AML-193 (cell line): ENCODE results near the gene LRRIQ4.

ENCODE experiments used
- DNase-seq, 2 experiments: peaks; one replicate each; lab custom pipeline; 2025; lab: John Stamatoyannopoulos, UW

Gene LRRIQ4

DNA sequence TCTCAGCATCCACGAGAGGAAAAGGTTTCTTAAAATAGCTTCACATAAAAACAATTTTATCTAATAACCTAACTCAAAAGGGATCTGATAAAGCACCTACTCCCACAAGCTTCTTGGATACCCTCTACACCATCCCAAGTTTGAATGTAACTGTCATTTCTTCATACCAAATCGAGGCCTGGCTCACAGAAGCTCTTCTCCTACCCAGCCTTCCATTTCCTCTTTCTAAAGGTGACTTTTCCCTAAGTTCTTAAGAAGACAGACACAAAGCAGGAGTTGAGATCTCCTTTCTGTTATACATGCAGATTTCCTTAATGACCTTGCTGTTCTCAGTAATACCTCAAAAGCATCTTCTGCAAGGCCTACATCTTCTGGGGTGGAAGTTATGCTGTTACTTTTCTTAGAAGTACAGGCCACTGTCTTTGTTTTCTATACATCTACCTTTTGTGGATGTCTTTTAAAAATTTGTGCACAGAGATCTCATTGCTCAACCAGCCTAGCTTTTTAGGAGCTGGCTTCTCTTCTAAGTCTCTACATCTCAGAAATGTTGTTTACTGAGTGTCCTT is 3.4 kb upstream of the LRRIQ4 start:
- peak; percentile 24 to 27 for DNase-seq

DNA sequence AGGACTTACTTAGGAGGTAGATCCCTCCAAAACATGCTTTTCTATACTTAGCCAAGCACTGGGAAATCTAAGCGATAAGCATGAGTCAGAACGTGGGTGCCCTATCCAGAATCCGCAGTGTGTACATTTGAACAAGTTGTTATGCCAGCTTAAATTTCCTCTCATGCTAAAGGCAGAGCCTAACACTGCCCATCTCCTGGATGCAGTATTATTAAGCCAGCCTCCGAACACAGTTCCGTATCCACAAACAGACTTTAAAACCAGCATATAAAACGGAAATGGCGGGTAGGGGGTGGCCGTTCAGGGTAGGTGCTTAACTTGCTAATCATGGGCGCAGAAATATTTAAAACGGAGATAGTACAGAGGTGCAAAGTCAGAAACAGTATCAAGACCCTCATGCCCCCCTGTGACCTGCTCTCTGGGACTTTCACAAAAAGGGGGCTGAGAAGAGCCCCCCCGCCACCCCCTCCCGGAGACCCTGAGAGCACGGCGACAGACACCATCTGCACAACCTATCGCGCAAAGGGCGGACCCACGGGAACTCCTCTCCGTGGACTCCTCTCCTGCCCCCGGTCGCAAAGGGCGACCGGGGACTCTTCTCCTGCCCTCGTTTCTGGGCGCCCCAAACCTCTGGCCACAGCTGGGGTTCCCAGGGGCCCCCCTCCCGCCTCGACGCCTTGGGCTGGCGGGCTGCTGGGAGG is 889 bp upstream of the LRRIQ4 start:
- peak; percentile 64 to 78 for DNase-seq

DNA sequence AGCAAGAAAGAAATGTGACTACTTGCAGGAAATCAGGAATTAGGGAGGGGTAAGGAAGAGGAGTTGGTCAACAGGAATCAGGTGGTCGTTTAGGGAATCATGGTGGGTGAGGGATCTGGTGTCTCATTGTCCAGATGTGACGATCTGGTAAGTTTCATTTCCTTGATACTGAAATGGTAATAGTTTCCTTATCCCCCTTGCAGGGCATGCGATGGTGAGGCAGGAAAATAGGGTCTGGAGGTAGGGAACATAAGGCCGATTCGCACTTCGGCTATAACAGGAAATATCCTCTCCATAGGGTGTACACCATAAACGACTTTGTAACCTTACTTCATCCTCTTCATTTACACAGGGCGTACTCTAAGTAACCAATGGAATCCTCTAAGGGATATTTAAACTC is 608 bp downstream of the LRRIQ4 start:
- DNase-seq = no peak

DNA sequence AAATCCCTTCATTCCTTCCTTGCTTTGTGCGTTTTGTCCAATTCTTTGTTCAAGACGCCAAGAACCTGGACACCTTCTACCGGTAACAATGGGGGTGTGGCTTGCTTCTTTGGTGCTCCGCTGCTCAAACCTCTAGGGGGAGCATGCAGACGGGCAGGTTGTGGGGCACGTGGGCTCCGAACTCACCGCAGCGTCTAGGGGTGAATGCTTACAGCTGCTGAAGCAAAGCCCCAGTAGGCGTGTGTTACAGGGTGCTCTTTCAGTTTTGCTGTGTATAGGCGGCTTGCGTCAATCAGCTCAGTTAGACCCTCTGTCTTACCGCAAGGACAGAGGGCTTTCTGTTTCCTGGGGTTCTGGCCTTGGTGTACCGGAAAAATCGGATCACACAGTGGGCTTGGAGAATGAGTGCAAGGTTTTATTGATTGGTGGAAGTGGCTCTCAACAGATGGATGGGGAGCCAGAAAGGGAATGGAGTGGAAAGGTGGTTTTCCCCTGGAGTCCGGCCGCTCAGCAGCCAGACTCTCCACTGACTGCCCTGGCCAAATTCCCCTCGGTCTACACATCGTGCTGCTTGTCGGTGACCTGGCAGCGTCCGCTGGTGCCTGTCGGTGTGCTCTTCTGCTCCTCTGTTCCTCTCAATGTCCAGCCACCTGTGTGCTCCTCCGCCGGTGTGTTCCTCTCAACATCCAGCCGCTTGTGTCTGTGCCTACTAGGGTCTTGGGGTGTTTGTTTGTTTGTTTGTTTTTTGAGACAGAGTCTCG is 1.3 kb downstream of the LRRIQ4 start:
- peak; percentile 72 to 74 for DNase-seq

DNA sequence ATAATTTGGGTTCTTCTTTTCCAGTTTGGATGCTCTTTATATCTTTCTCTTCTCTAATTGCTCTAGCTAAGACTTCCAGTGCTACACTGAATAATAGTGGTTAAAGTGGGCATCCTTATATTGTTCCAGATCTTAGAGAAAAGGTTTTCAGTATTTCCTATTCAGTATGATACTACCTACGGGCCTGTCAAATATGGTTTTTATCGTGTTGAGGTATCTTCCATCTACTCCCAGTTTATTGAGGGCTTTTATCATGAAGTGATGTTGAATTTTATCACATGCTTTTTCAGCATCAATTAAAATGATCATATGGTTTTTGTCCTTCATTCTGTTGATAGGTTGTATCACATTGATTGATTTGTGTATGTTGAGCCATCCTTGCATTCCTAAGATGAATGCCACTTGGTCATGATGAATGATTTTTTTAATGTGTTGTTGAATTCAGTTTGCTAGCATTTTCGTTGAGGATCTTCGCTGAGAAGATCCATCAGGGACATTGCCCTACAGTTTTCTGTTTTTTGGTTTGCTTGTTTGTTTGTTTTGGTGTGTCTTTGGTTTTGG is 3.0 kb downstream of the LRRIQ4 start:
- DNase-seq = no peak

DNA sequence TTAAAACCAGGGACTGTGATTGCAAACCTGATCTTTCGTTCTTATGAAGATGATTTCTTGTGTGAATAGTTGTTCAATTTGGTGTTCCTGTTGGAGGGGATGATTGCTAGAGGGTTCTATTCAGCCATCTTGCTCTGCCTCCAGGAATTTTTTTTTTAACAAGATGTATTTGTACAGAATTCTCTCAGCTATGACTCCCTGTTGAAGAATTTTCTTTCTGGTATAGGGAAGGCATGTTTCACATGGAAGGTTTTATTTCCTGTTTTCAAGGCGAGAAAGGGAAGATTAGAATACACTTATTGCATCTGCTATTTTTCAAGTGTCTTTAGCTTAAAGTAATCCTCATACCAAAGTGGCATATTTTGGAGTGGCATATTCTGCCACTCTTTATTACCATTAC is 5.6 kb downstream of the LRRIQ4 start:
- DNase-seq = no peak

DNA sequence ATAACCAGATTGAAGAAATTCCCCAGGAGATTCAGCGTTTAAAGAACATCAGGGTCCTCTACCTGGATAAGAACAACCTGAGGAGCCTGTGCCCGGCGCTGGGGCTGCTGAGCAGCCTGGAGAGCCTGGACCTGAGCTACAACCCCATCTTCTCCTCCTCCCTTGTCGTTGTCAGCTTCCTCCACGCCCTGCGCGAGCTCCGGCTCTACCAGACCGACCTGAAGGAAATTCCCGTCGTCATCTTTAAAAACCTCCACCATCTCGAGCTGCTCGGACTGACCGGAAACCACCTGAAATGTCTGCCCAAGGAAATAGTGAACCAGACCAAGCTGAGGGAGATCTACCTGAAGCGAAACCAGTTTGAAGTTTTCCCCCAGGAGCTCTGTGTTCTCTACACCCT is 9.4 kb downstream of the LRRIQ4 start:
- no peak for DNase-seq

DNA sequence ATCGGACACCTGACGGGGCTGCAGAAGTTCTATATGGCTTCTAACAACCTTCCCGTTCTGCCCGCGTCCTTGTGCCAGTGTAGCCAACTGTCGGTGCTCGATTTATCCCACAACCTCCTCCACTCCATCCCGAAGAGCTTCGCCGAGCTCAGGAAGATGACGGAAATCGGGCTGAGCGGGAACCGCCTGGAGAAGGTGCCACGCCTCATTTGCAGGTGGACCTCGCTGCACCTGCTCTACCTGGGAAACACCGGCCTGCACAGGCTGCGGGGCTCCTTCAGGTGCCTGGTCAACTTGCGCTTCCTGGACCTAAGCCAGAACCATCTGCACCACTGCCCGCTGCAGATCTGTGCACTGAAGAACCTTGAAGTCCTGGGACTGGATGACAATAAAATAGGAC is 9.9 kb downstream of the LRRIQ4 start:
- DNase-seq = no peak

DNA sequence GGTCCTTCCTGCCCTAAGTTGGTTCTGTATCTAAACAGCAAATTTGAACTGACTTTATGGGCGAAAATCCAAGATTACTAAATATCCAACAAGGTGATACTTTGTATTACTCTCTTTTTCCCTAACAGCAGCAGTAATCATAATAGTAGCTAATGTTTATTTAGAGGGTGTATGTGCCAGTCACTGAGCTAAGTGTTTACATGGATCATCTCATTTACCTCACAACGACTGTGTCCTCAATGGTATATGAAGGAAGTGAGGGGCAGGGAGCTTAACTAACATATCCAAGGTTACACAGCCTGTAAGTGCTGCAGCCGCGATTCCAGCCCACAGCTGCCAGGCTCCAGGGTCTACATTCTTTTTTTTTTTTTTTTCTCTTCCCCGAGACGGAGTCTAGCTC is 10.3 kb downstream of the LRRIQ4 start:
- DNase-seq = no peak

DNA sequence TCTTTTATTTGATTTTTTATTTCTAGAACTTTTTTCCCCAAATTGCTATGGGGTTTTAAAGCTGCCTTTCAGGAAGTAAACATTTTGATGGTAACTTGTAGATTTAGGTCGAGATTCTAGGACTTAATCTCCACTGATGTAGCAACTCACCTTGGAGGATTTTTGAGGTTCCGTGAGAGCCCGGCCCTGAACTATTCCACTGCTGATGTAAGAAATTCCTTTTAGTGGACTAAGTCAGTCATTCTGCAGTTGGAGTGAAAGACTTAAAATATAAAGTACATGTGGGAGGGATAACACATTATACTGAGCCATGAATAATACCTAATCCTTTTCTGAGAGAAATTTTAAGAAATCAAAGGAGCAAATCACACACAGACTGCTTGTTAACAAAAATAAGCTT is 12.6 kb downstream of the LRRIQ4 start:
- no peak for DNase-seq

DNA sequence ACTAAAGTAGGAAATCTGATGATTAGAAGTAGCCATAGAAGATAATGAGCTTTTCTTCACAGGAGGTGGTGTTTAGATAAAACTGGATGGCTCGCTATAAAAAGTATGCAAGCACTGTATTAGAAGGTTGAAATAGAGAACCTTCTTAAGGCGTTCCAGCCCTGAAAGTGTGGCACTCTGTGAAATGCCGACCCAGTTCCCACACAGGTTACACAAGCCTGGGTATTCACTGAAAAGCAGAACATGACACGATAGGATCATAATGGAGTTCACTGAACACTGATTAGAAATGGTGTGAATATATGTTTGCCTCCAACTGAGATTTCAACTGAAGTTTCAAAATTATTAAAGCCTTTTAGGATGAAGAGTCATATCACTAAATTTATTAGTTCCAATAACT is 15.0 kb downstream of the LRRIQ4 start:
- no peak for DNase-seq

DNA sequence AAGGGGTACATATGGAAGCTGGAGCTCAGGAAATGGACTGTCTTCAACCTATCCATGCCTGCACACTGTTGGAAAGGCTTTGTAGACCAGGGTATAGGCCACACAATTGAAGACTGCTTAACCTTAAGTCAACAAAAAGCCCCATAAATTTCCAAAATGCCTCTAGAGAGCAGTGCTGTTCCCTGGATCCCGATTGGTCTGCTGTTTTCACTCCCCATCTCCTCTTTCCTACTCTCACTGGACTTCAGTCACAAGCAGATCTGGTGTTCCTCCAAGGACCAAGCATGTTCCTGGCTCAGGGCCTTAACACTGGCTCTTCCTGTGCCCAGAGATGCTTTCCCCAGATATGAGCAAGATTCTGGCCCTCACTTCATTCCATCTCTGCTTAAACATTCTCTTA is 22.9 kb downstream of the LRRIQ4 start:
- no peak for DNase-seq

DNA sequence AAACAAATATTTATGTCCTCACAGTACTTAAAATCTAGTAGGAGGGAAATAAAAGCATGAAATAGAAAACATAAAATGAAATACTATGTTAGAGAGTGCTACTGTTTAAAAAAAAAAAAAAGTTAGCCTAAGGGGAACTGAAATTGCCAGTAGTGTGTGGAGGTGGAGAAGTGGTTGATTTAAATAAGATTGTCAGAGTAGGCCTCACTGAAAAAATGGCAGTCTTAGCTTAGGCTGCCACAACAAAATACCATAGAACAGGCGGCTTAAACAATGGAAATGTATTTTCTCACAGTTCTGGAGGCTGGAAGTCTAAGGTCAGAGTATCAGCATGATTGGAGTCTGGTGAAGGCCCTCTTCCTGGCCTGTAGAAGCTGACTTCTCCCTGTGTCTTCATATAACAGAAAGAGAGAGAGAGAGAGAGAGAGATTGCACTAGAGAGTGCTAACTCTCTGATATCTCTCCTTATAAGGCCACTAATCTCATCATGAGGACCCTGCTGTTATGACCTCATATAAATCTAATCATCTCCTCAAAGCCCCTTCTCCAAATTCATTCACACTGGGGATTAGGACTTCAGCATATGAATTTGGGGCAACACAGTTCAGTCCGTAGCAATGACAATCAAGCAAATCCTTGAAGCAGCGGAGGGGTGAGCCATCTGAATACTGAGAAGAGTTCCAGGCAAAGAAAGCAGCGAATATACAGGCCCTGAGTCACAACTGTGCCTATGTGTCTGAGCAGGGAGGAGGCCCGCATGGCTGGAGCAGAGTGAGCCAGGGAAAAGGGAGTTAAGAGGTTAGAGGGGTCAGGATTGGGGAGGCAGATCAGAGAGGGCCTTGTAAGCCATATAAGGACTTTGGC is 23.6 kb downstream of the LRRIQ4 start:
- no peak for DNase-seq

DNA sequence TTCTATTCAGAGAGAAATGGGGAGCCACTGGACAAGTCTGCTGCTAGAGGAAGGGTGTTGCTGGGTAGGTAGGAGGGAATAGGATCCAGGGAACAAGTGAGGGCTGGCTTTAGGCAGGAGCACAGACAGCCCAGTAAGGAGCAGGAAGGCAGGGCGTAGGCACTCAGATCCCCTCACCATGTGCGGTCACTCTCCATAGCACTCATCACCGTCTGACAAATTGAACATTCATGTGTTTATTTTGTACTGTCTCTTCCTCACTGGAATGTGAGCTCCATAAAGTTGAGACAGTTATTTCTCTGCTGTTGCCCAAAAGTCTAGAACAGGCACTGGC is 24.2 kb downstream of the LRRIQ4 start:
- no peak for DNase-seq

DNA sequence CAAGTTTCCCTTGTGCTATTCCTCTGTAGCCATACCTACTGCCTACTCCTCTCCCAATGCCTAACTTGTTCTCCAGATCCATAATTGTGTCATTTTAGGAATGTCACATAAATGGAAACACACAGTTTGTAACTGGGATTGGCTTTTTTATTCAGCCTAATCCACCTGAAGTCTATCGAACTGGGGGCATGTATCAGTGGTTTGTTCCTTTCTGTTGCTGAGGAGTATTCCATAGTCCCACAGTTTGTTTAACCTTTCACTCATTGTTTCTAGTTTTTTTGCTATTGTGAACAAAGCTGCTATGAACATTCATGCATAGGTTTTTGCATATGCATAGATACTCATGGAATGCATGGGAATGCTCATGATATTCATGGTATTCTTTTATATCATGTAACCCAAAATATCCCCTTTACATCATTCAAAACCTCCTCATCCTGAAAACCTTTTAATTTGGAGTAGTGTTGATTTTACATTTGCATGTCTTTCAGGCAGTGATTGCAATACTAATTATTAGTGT is 25.9 kb downstream of the LRRIQ4 start:
- no peak for DNase-seq

DNA sequence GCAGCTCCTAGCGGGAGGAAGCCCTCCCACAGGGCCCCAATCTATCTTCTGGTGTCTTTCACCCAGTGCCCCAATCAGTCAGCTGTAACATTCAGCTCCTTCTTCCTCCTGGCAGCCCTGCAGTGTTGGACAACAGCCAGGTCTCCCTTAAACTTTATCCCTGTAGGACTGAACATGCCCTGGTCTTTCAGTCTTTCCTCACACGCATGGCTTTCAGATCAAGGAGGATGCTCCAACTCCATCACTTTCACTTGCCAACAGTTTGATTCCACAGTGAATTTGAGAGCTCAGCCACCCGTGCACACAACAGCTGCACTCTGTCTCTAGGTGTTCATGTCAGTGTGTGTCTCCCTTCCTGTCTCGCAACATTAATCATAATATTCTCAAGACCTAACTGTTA is 28.5 kb downstream of the LRRIQ4 start:
- DNase-seq = no peak

DNA sequence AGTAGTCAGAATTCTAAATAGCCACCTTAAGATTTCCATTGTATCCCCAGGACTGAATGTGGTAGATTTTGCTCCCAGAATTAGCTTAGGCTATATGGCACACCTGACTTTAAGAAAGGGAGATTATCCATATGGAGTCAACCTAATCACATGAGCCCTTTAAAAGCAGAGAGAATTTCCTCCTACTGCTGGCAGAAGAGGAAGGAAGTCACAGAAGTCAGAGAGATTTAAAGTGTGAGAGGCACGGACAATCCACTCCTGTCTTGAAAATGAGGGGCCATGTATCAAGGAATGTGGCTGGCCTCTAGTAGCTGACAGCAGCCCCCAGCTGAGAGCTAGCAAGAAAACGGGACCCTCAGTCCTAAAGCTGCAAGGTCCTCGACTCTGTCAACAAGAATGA is 30.3 kb downstream of the LRRIQ4 start:
- DNase-seq = peak in 1 of 2 experiments; percentile 39

DNA sequence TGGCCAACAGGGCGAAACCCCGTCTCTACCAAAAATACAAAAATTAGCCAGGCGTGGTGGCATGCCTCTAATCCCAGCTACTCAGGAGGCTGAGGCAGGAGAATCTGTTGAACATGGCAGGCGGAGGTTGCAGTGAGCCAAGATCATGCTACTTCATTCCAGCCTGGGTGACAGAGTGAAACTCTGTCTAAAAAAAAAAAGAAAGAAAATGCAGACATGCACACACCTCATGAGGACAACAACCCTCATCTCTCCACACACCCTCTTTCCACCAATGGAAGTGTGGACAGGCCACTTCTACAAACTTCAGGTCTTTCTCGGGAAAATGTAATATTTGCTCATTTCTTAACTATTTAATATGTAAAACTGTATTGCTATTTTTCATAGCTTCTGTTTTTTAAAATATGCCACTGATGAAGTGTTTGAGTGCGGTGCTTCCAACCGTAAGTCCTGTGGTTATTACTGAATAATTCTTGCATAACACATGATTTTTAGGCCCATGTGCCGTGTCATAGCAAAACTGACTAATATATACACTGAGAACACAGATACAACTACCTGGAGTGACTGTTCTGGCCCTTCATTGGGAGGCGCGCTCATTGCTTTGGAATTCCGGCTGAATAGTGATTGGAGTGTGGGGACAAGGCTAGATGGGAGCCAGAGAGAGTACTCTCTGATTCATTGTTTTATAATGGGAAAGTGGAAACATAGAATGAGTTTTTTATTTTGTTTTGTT is 34.0 kb downstream of the LRRIQ4 start:
- DNase-seq = peak in 1 of 2 experiments; percentile 25

DNA sequence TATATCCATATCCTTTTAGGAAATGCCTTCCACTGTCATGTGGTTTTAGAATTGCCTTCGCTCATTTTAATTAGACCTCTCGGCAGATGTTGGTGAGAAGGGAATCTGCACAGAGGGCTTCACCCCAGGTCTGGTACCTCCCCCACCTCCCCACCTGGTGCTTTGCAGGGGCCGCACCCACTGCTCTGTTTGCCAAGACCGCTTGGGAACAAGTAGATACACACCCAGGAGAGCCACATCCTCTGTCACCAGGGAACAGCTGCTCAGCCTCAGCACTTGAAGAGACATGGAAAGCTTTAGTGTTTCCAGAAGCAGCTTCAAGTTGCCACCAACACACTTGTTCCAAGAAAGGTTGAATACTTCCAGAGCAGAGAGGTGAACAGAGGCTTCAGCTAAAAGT is 35.2 kb downstream of the LRRIQ4 start:
- DNase-seq = no peak

DNA sequence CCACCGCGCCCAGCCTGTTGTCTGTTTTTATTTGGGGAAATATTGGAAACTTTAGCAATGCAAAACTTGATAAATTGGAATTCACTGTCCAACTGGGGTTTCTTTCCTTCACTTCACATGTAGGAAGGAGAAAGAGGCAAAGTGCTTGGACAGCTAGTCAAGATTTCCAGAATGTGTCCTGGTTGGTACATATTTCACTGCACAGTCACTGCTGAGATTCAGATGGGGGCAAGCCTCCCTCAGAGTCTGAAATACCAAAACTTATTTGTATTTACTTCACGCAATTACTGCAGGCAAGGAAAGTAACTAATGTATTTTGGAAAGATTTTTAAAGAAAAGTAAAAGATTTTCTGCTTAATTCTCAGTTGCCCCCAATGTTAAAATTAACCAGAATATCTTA is 36.1 kb downstream of the LRRIQ4 start:
- DNase-seq = no peak

DNA sequence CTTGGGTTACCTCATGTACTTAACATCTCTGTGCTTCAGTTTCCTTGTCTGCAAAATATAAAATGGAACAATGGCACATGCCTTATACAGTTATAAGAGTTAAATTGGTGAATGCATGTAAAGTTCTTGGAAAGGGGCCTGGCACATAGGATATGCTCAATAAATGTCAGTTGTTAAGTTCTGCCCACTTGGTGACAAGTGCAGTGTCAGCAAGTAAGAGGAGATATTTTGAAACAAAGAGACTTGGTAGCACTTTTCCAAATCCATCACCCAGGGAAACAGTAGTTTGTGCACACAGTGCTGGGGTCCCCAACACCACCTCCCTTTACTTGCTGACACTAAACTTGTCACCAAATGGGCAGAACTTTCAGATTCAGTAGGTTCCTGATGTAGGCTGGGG is 37.9 kb downstream of the LRRIQ4 start:
- no peak for DNase-seq
